HFFc6 (cell line): ENCODE data around the gene DEK. TPM values are rescaled to one million over a fixed set of nuclear protein-coding genes. Genes with fewer than 3 reads are reported as not detected.
"Not testable (repeated sequence)": the region's sequence is repeated elsewhere in the genome, so short reads cannot be mapped to it uniquely, and the experiment has no call there.

Source experiments
- DNase-seq: peaks from one replicate; pipeline ENCODE4 v3.0.0-alpha.2; 2018
- H3K27ac Mint-ChIP-seq: 2 replicates; pipeline ENCODE4 v1.8.0; 2020; ENCODE audit warnings: mild to moderate bottlenecking, mixed read lengths
- H3K27me3 Mint-ChIP-seq: 2 replicates; pipeline ENCODE4 v1.8.0; 2021; ENCODE audit warnings: mild to moderate bottlenecking, moderate library complexity, mixed read lengths; ENCODE audit not compliant: insufficient read depth
- H3K36me3 Mint-ChIP-seq: 2 replicates; pipeline ENCODE4 v1.8.0; 2021; ENCODE audit warnings: low read depth, mixed read lengths
- H3K4me1 Mint-ChIP-seq: 2 replicates; pipeline ENCODE4 v1.8.0; 2020; ENCODE audit warnings: low read depth, mixed read lengths
- H3K4me3 Mint-ChIP-seq: 2 replicates; pipeline ENCODE4 v1.8.0; 2020; ENCODE audit warnings: mild to moderate bottlenecking, moderate library complexity, mixed read lengths
- H3K9me3 Mint-ChIP-seq: 2 replicates; pipeline ENCODE4 v1.8.0; 2020; ENCODE audit warnings: mild to moderate bottlenecking, mixed read lengths
- CTCF ChIP-seq: fragments of 200-600 bp; sonication (generic); IDR thresholded peaks from 2 replicates; pipeline ENCODE4 v1.5.0; 2021; ENCODE audit warnings: antibody characterized with exemption, mild to moderate bottlenecking
- long read RNA-seq: library from polyadenylated mRNA; unstranded; transcript quantifications from one replicate; pipeline ENCODE4 v2.0.0, GENCODE V29; 2019
- total RNA-seq, 6 experiments: library from RNA; stranded (reverse); fragmentation: NEBNext Ultra II Directional; extraction: Animal tissue kit (Norgen Biotek cat#: 25700); gene quantifications; 2 replicates in 1 of 6; 3 replicates in 5 of 6; pipeline ENCODE4 v1.2.3, GENCODE V29; 2021

DEK gene
- 100 to 1,000 TPM in 5 of 6 experiments, 10 to 100 TPM in 1; 76.7 to 144 (median 132) TPM for total RNA-seq
- long read RNA-seq, transcript DEK-202 (11 exons, 3,427 nt), result major isoform, 49 of 120 reads
- long read RNA-seq, partial matches to known transcripts, result 64 of 120 reads
- long read RNA-seq, other reads (novel, unspliced or antisense), result 5 of 120 reads

GRCh38 chr6:18264219-18264922 is at the start of gene DEK:
TSS of gene DEK (minus strand) at chr6:18264530. CDS start at chr6:18263987, 543 bp downstream.
- H3K9me3 Mint-ChIP-seq, result no peaks in the 10 kb centered on the region; the same call in 1 of the 2 replicates
- peaks cover 2% of the 10 kb centered on the region for H3K27me3 Mint-ChIP-seq
- peak within 1 kb of the TSS; percentile 97 for H3K4me3 Mint-ChIP-seq
- TF ChIP-seq CTCF, result peak; percentile 77
- H3K36me3 Mint-ChIP-seq, result peaks cover 31% of the 10 kb centered on the region
- H3K4me1 Mint-ChIP-seq, result peaks cover 46% of the 10 kb centered on the region
- DNase-seq, result peak; percentile 78
- peak within 1 kb of the TSS; percentile 89 for H3K27ac Mint-ChIP-seq

GRCh38 chr6:18312368-18312767 is 48.0 kb upstream of the DEK start:
- DNase-seq, result no peak
- H3K36me3 Mint-ChIP-seq, result peaks cover 7% of the 10 kb centered on the region
- H3K4me1 Mint-ChIP-seq, result peaks cover 34% of the 10 kb centered on the region
- no peaks in the 10 kb centered on the region for H3K27me3 Mint-ChIP-seq
- H3K9me3 Mint-ChIP-seq, result peaks cover 8% of the 10 kb centered on the region
- no peak for TF ChIP-seq CTCF
- no peak overlapping the region for H3K4me3 Mint-ChIP-seq
- no peak overlapping the region for H3K27ac Mint-ChIP-seq

- DNase-seq, H3K9me3 Mint-ChIP-seq, H3K4me3 Mint-ChIP-seq, H3K36me3 Mint-ChIP-seq, H3K27me3 Mint-ChIP-seq, H3K27ac Mint-ChIP-seq: not testable (repeated sequence)
- H3K4me1 Mint-ChIP-seq, result peaks cover 48% of the 10 kb centered on the region
These were observed 45.7 kb upstream of the DEK start for GRCh38 chr6:18310010-18310409.

- no peak for TF ChIP-seq CTCF
- Mint-ChIP-seq H3K27me3 (no peaks in the 10 kb centered on the region), H3K9me3 (peaks cover 8% of the 10 kb centered on the region), H3K27ac (peak overlapping the region; percentile 62), H3K4me1 (peaks cover 41% of the 10 kb centered on the region), H3K36me3 (peaks cover 7% of the 10 kb centered on the region), H3K4me3 (peak overlapping the region; percentile 36; the same call in 1 of the 2 replicates)
- no peak for DNase-seq
These were observed 44.7 kb upstream of the DEK start for GRCh38 chr6:18309046-18309445.

GRCh38 chr6:18308070-18308735 is 43.9 kb upstream of the DEK start:
- Mint-ChIP-seq H3K27ac (peak overlapping the region; percentile 62), H3K4me3 (peak overlapping the region; percentile 69), H3K9me3 (peaks cover 8% of the 10 kb centered on the region), H3K36me3 (peaks cover 7% of the 10 kb centered on the region), H3K27me3 (no peaks in the 10 kb centered on the region), H3K4me1 (peaks cover 44% of the 10 kb centered on the region)
- TF ChIP-seq CTCF, result no peak
- DNase-seq, result peak; percentile 79

- H3K9me3 Mint-ChIP-seq, result peaks cover 8% of the 10 kb centered on the region
- H3K36me3 Mint-ChIP-seq, result peaks cover 7% of the 10 kb centered on the region
- H3K4me3 Mint-ChIP-seq, result peak overlapping the region; percentile 63
- no peak for TF ChIP-seq CTCF
- H3K4me1 Mint-ChIP-seq, result peaks cover 46% of the 10 kb centered on the region
- H3K27me3 Mint-ChIP-seq, result no peaks in the 10 kb centered on the region
- peak; percentile 73 for DNase-seq
- H3K27ac Mint-ChIP-seq, result peak overlapping the region; percentile 70
These were observed 42.6 kb upstream of the DEK start for GRCh38 chr6:18306977-18307376.
